Endothelial cell of umbilical vein (primary cell): Measurements from ENCODE around the gene BRAT1. TPM values are rescaled to one million over a fixed set of nuclear protein-coding genes. Genes with fewer than 3 reads are reported as not detected.
"Not testable (repeated sequence)": the region's sequence is repeated elsewhere in the genome, so short reads cannot be mapped to it uniquely, and the experiment has no call there.

Source experiments
- BruUV-seq: library from RNA; stranded (reverse); fragments of 400-500 nt; replicated peaks from 2 replicates; lab custom pipeline; 2021; lab: Mats Ljungman, UMichigan
- CTCF ChIA-PET: fragments of 300-600, 350-600 bp; sonication (Branson Sonifier 250); formaldehyde crosslinking; loops from one replicate; lab custom pipeline; 2021; ENCODE audit warnings: antibody characterized with exemption, inconsistent platforms; lab: Charles Lee
- POLR2A ChIA-PET: fragments of 300-600, 350-600 bp; sonication (Branson Sonifier 250); formaldehyde crosslinking; loops from one replicate; lab custom pipeline; 2021; ENCODE audit warnings: antibody characterized with exemption, inconsistent platforms; lab: Charles Lee
- DNase-seq: peaks from one replicate; pipeline ENCODE4 v3.0.0-alpha.2; 2011; ENCODE audit warnings: low read depth, low spot score
- FAIRE-seq: peaks from 2 replicates; lab custom pipeline; 2011; peaks lifted over from hg19 to GRCh38; lab: Jason Lieb, UNC
- H2AFZ ChIP-seq: 2 replicates; pipeline ENCODE4 v1.6.0; 2012; ENCODE audit warnings: low read depth, low read length, control low read depth, inconsistent platforms
- H3K27ac ChIP-seq: 2 replicates; pipeline ENCODE4 v1.5.1; 2011; ENCODE audit warnings: low read depth, mild to moderate bottlenecking, control low read depth, low read length, moderate library complexity; ENCODE audit not compliant: insufficient read depth
- H3K27me3 ChIP-seq, 2 experiments: 2 replicates each; pipeline versions ENCODE4 v1.6.0 to v1.6.1; 2011; ENCODE audit warnings: low read length in 2 of 2, mixed read lengths in 1 of 2; ENCODE audit not compliant: control insufficient read depth in 2 of 2, insufficient read depth in 2 of 2
- H3K36me3 ChIP-seq, 2 experiments: 2 replicates in 1 of 2; 3 replicates in 1 of 2; pipeline ENCODE4 v1.5.1; 2011; ENCODE audit warnings: low read length in 2 of 2, mild to moderate bottlenecking in 1 of 2, moderate library complexity in 1 of 2; ENCODE audit not compliant: control insufficient read depth in 2 of 2, insufficient read depth in 2 of 2; ENCODE audit errors: extremely low read depth in 1 of 2
- H3K4me1 ChIP-seq: 3 replicates; pipeline ENCODE4 v1.5.1; 2011; ENCODE audit warnings: mild to moderate bottlenecking, low read length; ENCODE audit not compliant: control insufficient read depth, insufficient read depth; ENCODE audit errors: extremely low read depth
- H3K4me2 ChIP-seq: 2 replicates; pipeline ENCODE4 v1.6.1; 2011; ENCODE audit warnings: low read length, control low read depth, mixed read lengths; ENCODE audit not compliant: insufficient read depth
- H3K4me3 ChIP-seq, 3 experiments: fragments of 200-600 bp in 1 of 3; sonication (generic), shearing (Covaris generic) in 1 of 3; replicated peaks in 1 of 3; 2 replicates each; pipeline ENCODE4 v1.5.1; 2011 to 2016; ENCODE audit warnings: control low read depth in 3 of 3, low read length in 3 of 3, mild to moderate bottlenecking in 2 of 3, inconsistent platforms in 1 of 3, low read depth in 1 of 3, moderate library complexity in 1 of 3; ENCODE audit not compliant: insufficient read depth in 1 of 3
- H3K79me2 ChIP-seq: 2 replicates; pipeline ENCODE4 v1.6.0; 2012; ENCODE audit warnings: low read length, inconsistent platforms; ENCODE audit not compliant: control insufficient read depth, insufficient read depth
- H3K9ac ChIP-seq: replicated peaks from 2 replicates; pipeline ENCODE3; 2011; ENCODE audit warnings: low read length, control low read depth; ENCODE audit not compliant: insufficient read depth; ENCODE audit errors: extremely low read depth
- H3K9me1 ChIP-seq: replicated peaks from 3 replicates; pipeline ENCODE4 v1.6.0; 2011; ENCODE audit warnings: mild to moderate bottlenecking, low read length; ENCODE audit not compliant: control insufficient read depth, insufficient read depth; ENCODE audit errors: extremely low read depth
- H3K9me3 ChIP-seq: replicated peaks from 2 replicates; pipeline ENCODE4 v1.5.1; 2012; ENCODE audit warnings: low read length, inconsistent platforms; ENCODE audit not compliant: control insufficient read depth, insufficient read depth
- H4K20me1 ChIP-seq: replicated peaks from 2 replicates; pipeline ENCODE3; 2011; ENCODE audit warnings: mild to moderate bottlenecking, low read length; ENCODE audit not compliant: control insufficient read depth, insufficient read depth; ENCODE audit errors: extremely low read depth
- dilution Hi-C: fragments of 300-500 bp; cut with MboI; formaldehyde crosslinking; loops from one replicate; pipeline ENCODE4 v1.15.0; 2019; ENCODE audit warnings: low sequenced_read_pairs; ENCODE audit not compliant: extremely low pct_ligation_motif_present
- intact Hi-C: fragments of 100-400 bp; cut with micrococcal nuclease; formaldehyde crosslinking; loops from one replicate; pipeline ENCODE4 v1.10.0; 2022
- polyA plus RNA-seq, 4 experiments: library from polyadenylated mRNA; depleted of rRNA in 3 of 4; stranded (reverse) in 3 of 4; unstranded in 1 of 4; fragments of >200 nt; gene quantifications; 2 replicates each; pipeline versions ENCODE4 v1.2.1 to v1.2.3, GENCODE V29; 2011 to 2012; ENCODE audit warnings: missing spikeins in 1 of 4
- total RNA-seq: library from RNA; stranded (reverse); gene quantifications from 2 replicates; pipeline ENCODE4 v1.2.3, GENCODE V29; 2021

Gene BRAT1
- total and polyA plus RNA-seq, 2 donors (not counting 3 experiments of a cell fraction or from before 2014, with no cell fraction given): 31.1 to 31.6 TPM

- H3K27ac ChIP-seq, FAIRE-seq, CTCF ChIA-PET, H3K9me1 ChIP-seq, H3K4me3 ChIP-seq, intact Hi-C loops, H3K9me3 ChIP-seq, DNase-seq, H3K4me2 ChIP-seq, H3K36me3 ChIP-seq, dilution Hi-C loops, H3K79me2 ChIP-seq, H3K27me3 ChIP-seq, H3K9ac ChIP-seq, POLR2A ChIA-PET, H2AFZ ChIP-seq, H4K20me1 ChIP-seq: not testable (repeated sequence)
- BruUV-seq: TSS peak; percentile 24
- H3K4me1 ChIP-seq: peaks cover 23% of the 10 kb centered on the region
Measured at GRCh38 chr7:2533566-2533965, 21.8 kb downstream of the BRAT1 start.

GRCh38 chr7:2532816-2533215, 22.5 kb downstream of the BRAT1 start:
- dilution Hi-C loops, H3K9me1 ChIP-seq, POLR2A ChIA-PET, BruUV-seq, H3K79me2 ChIP-seq, H3K36me3 ChIP-seq, intact Hi-C loops, H3K9ac ChIP-seq, H3K9me3 ChIP-seq, H3K27ac ChIP-seq, H3K27me3 ChIP-seq, H4K20me1 ChIP-seq, CTCF ChIA-PET, H3K4me3 ChIP-seq, H2AFZ ChIP-seq, H3K4me2 ChIP-seq, DNase-seq: not testable (repeated sequence)
- peak; percentile 40 for FAIRE-seq
- peaks cover 27% of the 10 kb centered on the region for H3K4me1 ChIP-seq

DNA sequence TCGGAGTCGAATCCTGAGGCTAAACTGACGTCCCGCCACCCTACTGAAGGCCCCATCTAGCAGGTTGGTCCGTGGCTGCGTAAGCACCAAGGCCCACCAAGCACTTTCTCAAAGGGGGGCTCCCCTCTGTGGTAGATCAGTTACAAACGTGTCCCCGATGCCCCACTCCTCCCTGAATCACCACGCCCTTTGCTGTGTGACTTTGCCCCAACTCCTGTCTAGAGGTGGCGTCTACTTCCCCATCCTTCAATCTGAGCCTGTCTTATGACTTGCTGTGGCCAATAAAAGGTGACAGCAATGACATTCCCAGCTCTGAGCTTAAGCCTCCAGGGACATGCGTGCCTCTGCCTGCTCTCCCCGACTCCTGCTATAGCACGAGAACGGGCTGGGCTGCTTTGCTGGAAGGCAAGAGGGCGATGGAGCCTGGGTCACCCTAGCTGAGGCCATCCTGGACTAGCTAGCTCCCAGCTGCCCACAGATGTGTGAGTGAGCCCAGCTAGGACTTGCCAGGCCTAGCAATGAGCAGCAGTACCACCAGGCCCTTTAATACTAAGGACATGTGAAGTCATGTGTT, 23.0 kb downstream of the BRAT1 start:
- intact Hi-C loops, H3K36me3 ChIP-seq, FAIRE-seq, H3K79me2 ChIP-seq, H2AFZ ChIP-seq, H3K9ac ChIP-seq, H4K20me1 ChIP-seq, POLR2A ChIA-PET, H3K27me3 ChIP-seq, H3K4me3 ChIP-seq, dilution Hi-C loops, BruUV-seq, H3K4me2 ChIP-seq, H3K9me3 ChIP-seq, H3K27ac ChIP-seq, H3K9me1 ChIP-seq, CTCF ChIA-PET, DNase-seq: not testable (repeated sequence)
- peaks cover 31% of the 10 kb centered on the region for H3K4me1 ChIP-seq

GRCh38 chr7:2531796-2532110, 23.6 kb downstream of the BRAT1 start:
- H3K27ac ChIP-seq, intact Hi-C loops, BruUV-seq, H3K27me3 ChIP-seq, DNase-seq, CTCF ChIA-PET, H3K4me3 ChIP-seq, H3K9me3 ChIP-seq, H3K4me2 ChIP-seq, H3K36me3 ChIP-seq, H3K9me1 ChIP-seq, H2AFZ ChIP-seq, H3K9ac ChIP-seq, POLR2A ChIA-PET, H3K79me2 ChIP-seq, H4K20me1 ChIP-seq, dilution Hi-C loops: not testable (repeated sequence)
- peaks cover 31% of the 10 kb centered on the region for H3K4me1 ChIP-seq
- peak; percentile 53 for FAIRE-seq
